ENCODE measurements around the gene C1orf167.

The C1orf167 gene

DNA sequence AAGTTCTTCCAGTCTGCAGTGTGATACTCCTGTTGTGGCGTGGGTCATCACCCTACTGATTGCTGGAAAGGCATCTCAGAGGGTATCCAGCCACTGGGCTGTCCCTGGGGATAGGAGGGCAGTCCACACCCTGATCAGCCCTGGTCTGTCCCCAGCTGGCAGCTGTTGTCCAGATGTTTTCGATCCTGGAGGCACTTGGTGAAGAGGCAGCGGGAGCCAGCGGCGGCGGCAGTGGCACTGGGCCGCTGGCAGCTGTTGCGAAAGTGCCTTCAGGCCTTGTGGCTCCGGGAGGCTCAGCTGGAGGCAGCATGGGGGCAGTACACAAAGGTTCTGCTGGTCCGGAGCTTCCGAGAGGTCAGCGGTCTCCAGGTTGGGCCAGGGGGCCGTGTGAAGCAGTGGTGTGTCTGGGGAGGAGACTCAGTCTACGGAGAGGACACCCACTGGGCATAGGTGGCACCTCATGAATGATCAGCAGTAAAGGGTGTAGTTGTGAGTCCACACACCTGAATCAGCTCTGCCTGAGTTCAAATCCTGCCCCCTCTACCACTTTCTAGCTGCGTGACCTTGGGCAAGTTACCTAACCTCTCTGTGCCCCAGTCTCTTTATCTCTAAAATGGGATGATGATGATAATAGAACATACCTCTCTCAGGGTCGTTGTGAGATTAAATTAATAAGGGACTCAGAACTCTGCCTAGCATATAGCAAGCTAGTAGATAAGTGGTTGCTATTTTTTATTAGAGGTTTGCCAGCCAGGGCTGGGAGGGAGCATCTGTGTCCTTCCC is 6.1 kb downstream of the C1orf167 start:
- Histone ChIP-seq H3K4me3 (ENCODE audit: low read length) (no peak overlapping the region), H3K9me3 (ENCODE audit: insufficient read depth, low read depth, low read length) (no peaks in the 10 kb centered on the region), H3K9ac (ENCODE audit: low read depth, low read length) (no peak overlapping the region), H3K27ac (ENCODE audit: low read depth, low read length) (no peak overlapping the region), H3K4me1 (ENCODE audit: insufficient read depth, low read length) (no peaks in the 10 kb centered on the region), H3K27me3 (ENCODE audit: insufficient read depth, low read length) (no peaks in the 10 kb centered on the region; the same call in none of the 2 replicates), H3K36me3 (ENCODE audit: insufficient read depth, low read length) (no peaks in the 10 kb centered on the region)
- 81% methylated on average over 16 of the region's 16 CpGs for WGBS

DNA sequence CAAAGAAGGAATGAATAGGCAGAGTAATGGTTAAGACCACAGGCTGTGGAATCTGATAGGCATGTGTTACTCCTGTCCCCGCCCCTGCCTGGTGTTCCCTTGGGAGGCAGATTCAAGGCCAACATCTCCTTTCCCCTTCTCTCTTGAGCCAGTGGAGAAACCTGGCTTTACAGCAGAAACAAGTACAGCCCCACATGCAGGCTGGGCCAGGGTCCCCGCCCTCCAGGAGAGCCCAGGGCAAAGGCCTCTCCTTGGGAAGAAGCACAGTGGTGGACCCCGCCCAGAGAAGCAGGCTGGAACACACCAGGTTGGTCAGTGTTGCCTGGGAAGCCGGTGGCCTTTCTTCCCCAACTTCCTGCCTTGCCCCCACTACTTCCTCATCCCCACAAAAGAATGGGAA is 6.8 kb downstream of the C1orf167 start:
- Histone ChIP-seq H3K4me3 (ENCODE audit: low read length) (no peak overlapping the region), H3K9me3 (ENCODE audit: insufficient read depth, low read depth, low read length) (no peaks in the 10 kb centered on the region), H3K36me3 (ENCODE audit: insufficient read depth, low read length) (no peaks in the 10 kb centered on the region), H3K27me3 (ENCODE audit: insufficient read depth, low read length) (no peaks in the 10 kb centered on the region; the same call in none of the 2 replicates), H3K4me1 (ENCODE audit: insufficient read depth, low read length) (no peaks in the 10 kb centered on the region), H3K9ac (ENCODE audit: low read depth, low read length) (no peak overlapping the region), H3K27ac (ENCODE audit: low read depth, low read length) (no peak overlapping the region)
- 78% methylated on average over 4 of the region's 4 CpGs for WGBS

DNA sequence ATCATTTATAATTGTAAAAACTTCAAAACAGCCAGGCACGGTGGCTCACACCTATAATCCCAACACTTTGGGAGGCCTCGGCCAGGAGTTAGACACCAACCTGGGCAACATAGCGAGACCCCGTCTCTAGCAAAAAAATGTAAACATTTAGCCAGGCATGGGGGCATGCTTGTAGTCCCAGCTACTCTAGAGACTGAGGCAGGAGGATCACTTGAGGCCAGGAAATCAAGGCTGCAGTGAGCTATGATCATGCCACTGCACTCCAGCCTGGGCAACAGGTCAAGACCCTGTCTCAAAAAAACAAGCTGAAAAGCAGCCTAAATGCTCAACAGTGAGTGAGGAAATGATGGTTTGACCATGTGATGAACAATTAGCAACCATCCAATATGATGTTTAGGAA is 7.3 kb downstream of the C1orf167 start:
- Histone ChIP-seq H3K27ac (ENCODE audit: low read depth, low read length) (no peak overlapping the region), H3K36me3 (ENCODE audit: insufficient read depth, low read length) (no peaks in the 10 kb centered on the region), H3K4me1 (ENCODE audit: insufficient read depth, low read length) (no peaks in the 10 kb centered on the region), H3K4me3 (ENCODE audit: low read length) (no peak overlapping the region), H3K27me3 (ENCODE audit: insufficient read depth, low read length) (no peaks in the 10 kb centered on the region; the same call in 1 of the 2 replicates), H3K9ac (ENCODE audit: low read depth, low read length) (no peak overlapping the region), H3K9me3 (ENCODE audit: insufficient read depth, low read depth, low read length) (no peaks in the 10 kb centered on the region)
- WGBS = 91% methylated on average over 4 of the region's 4 CpGs

DNA sequence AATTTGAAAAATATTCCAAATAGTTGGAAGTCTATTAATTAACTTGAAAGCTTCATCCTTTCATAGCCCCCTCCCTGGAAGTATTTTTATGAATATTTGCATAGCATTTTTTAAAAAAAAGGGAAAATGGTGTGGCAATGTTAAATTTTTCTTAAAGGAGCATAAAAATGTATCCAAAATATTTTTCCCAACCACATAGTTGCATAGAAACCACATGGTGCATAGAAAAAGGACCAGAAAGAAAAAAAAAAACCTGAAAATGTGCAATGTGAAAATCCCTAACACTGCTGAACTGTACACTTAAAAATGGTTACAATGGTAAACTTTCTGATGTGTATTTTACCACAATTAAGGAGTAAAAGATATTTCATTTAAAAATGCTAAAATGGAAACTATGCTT is 8.0 kb downstream of the C1orf167 start:
- Histone ChIP-seq H3K4me1 (ENCODE audit: insufficient read depth, low read length) (no peaks in the 10 kb centered on the region), H3K4me3 (ENCODE audit: low read length) (no peak overlapping the region), H3K27ac (ENCODE audit: low read depth, low read length) (no peak overlapping the region), H3K27me3 (ENCODE audit: insufficient read depth, low read length) (no peaks in the 10 kb centered on the region; the same call in 1 of the 2 replicates), H3K9ac (ENCODE audit: low read depth, low read length) (no peak overlapping the region), H3K9me3 (ENCODE audit: insufficient read depth, low read depth, low read length) (no peaks in the 10 kb centered on the region), H3K36me3 (ENCODE audit: insufficient read depth, low read length) (no peaks in the 10 kb centered on the region)

DNA sequence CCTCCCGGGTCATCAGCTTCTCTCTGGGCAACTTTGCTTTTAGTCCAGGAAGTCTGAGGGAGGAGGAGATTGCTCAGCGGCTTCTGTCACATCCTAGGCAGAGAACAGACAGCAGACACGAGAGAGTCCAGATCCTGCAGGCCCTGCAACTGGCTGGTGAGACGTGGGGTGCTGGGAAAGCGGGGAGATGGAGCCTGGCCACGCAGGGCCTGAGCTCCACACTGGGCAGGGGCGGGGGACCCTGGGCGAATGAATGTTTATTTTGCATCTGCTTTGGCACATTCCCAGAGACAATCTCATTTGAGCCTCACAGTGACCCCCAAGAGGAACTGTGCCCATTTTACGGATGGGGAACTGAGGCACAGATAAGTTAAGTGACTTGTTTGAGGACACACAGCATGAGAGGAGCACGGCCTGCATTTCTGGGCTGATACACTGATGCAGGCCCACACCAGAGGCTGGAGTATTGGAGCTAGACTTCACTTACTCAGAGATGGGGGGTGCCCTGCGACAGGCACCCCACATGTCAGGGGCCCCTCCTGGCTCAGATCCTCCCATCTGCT is 9.6 kb downstream of the C1orf167 start:
- Histone ChIP-seq H3K4me1 (ENCODE audit: insufficient read depth, low read length) (no peaks in the 10 kb centered on the region), H3K27ac (ENCODE audit: low read depth, low read length) (no peak overlapping the region), H3K9me3 (ENCODE audit: insufficient read depth, low read depth, low read length) (no peaks in the 10 kb centered on the region), H3K27me3 (ENCODE audit: insufficient read depth, low read length) (no peaks in the 10 kb centered on the region; the same call in 1 of the 2 replicates), H3K4me3 (ENCODE audit: low read length) (no peak overlapping the region), H3K36me3 (ENCODE audit: insufficient read depth, low read length) (no peaks in the 10 kb centered on the region), H3K9ac (ENCODE audit: low read depth, low read length) (no peak overlapping the region)
- 81% methylated on average over 11 of the region's 11 CpGs for WGBS

DNA sequence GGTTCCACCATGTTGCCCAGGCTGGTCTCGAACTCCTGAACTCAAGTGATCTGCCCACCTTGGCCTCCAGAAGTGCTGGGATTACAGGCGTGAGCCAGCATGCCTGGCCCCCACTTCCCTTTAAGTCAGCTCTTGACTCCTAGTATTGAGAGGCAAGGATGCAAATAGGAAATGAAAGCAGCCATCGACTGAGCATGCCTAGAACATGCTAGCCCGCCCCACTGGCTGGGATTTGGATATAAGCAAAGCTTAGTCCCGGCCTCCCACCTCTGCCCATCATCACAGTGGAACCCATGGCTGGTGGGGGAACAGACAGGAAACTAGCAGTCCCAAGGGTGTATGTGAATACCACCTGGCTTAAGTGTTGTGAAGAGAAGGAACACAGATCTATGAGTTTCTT is 10.5 kb downstream of the C1orf167 start:
- H3K9ac ChIP-seq (ENCODE audit: low read depth, low read length) = no peak overlapping the region
- no peak overlapping the region for H3K27ac ChIP-seq (ENCODE audit: low read depth, low read length)
- H3K4me1 ChIP-seq (ENCODE audit: insufficient read depth, low read length) = no peaks in the 10 kb centered on the region
- no peaks in the 10 kb centered on the region for H3K36me3 ChIP-seq (ENCODE audit: insufficient read depth, low read length)
- H3K9me3 ChIP-seq (ENCODE audit: insufficient read depth, low read depth, low read length) = no peaks in the 10 kb centered on the region
- 90% methylated on average over 5 of the region's 5 CpGs for WGBS
- no peak overlapping the region for H3K4me3 ChIP-seq (ENCODE audit: low read length)
- no peaks in the 10 kb centered on the region for H3K27me3 ChIP-seq (ENCODE audit: insufficient read depth, low read length)

DNA sequence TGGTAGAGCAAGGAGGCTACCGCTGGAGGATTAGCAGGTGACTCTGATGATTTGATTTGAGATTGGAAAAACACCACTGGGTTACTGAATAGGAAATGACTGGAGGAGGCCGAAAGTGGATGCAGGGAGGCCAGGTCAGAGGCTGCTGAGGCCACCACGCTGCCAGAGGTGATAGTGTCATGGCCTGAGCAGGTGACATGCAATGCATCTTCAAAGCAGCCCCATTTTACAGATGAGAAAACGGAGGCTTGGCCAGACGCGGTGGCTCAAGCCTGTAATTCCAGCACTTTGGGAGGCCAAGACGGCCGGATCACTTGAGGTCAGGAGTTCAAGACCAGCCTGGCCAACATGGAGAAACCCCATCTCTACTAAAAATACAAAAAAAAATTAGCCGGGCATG is 12.8 kb downstream of the C1orf167 start:
- no peaks in the 10 kb centered on the region for H3K4me1 ChIP-seq (ENCODE audit: insufficient read depth, low read length)
- 91% methylated on average over 9 of the region's 9 CpGs for WGBS
- H3K9ac ChIP-seq (ENCODE audit: low read depth, low read length) = no peak overlapping the region
- H3K36me3 ChIP-seq (ENCODE audit: insufficient read depth, low read length) = no peaks in the 10 kb centered on the region
- H3K4me3 ChIP-seq (ENCODE audit: low read length) = no peak overlapping the region
- no peak overlapping the region for H3K27ac ChIP-seq (ENCODE audit: low read depth, low read length)
- no peaks in the 10 kb centered on the region for H3K9me3 ChIP-seq (ENCODE audit: insufficient read depth, low read depth, low read length)
- no peaks in the 10 kb centered on the region for H3K27me3 ChIP-seq (ENCODE audit: insufficient read depth, low read length)

DNA sequence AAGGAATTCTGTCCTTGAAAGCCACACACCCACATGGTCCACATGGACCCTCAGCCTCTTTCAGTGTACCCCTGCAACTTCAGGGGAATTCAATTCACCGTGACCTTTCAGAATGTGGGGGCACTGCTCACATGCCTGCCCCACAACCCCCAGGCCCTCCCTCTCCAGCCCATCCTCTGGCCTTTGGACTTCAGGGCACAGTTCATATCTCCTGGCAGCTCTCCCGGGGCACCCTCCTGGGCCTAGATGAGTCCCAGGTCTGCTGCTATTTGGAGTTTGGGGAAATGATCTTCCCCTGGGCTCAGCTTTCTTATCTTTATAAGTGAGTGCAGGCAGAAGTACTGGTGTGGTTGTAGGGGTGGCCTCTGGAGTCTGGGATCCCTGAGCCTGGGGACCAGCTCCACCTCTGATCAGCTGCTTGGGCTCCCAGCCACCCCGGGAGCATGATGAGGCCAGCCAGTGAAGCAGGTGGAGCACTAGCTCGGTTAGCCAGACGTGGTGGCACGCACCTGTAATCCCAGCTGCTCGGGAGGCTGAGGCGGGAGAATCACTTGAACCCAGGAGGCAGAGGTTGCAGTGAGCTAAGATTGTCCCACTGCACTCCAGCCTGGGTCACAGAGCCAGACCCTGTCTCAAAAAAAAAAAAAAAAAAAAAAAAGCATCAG is 15.8 kb downstream of the C1orf167 start:
- Histone ChIP-seq H3K27me3 (ENCODE audit: insufficient read depth, low read length) (no peaks in the 10 kb centered on the region), H3K27ac (ENCODE audit: low read depth, low read length) (no peak overlapping the region), H3K4me1 (ENCODE audit: insufficient read depth, low read length) (no peaks in the 10 kb centered on the region), H3K4me3 (ENCODE audit: low read length) (no peak overlapping the region), H3K36me3 (ENCODE audit: insufficient read depth, low read length) (no peaks in the 10 kb centered on the region), H3K9me3 (ENCODE audit: insufficient read depth, low read depth, low read length) (no peaks in the 10 kb centered on the region), H3K9ac (ENCODE audit: low read depth, low read length) (no peak overlapping the region)
- 95% methylated on average over 8 of the region's 8 CpGs for WGBS

DNA sequence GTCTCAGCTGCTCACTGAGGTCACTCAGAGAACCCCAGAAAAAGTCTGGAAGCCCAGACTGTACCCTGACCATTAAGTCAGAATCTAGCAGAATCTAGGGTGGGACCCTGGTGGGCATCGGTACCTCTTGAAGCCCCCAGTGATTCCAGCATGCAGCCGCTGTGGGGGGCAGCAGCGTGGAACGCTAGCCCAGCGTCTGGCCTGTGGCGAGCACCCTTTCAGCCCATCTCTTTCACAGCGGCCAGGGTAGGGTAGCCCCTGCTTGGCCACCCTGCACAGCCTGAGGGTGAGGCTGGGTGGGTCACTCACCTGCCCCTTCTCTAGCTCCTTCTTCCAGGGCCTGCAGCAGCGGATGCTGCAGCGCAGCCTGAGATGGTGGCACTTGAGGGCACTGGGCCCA is 16.3 kb downstream of the C1orf167 start:
- no peak overlapping the region for H3K9ac ChIP-seq (ENCODE audit: low read depth, low read length)
- no peak overlapping the region for H3K27ac ChIP-seq (ENCODE audit: low read depth, low read length)
- 96% methylated on average over 9 of the region's 9 CpGs for WGBS

DNA sequence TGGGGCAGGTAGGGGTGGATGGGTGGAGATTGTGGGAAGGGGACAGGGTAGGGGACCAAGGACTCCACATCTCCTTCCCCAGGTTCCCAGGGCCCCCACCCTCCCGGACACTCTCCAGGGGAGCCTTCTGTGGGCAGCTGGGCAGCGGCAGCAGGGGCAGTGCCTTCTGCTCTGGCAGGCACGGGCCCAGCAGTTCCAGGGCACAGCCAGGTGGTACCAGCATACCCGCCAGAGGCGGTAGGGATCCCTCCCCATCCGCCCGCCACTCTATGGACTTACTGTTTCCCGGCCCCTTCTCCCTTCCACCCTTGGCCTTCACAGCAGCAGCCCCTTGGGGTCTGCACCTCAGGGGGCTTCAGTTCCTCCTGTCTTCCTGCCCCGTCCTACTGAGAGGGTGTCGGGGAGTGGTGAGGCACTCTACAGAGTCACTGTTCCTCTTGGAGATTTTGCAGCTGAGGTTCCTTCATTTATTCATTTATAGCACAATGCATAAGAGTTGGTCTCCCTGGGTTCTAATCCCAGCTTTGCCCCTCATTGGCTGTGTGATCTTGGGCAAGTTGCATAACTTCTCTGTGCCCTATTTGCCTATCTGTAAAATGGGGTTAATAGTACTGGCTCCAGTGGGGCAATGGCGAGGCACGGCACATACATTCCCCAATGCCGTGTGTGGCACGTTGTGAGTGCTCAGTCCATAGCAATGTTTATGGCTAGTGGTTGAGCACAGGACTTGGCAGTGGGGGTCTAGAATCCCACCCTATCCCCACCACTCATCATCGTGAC is 17.0 kb downstream of the C1orf167 start:
- no peaks in the 10 kb centered on the region for H3K4me1 ChIP-seq (ENCODE audit: insufficient read depth, low read length)
- H3K4me3 ChIP-seq (ENCODE audit: low read length) = no peak overlapping the region
- no peaks in the 10 kb centered on the region for H3K9me3 ChIP-seq (ENCODE audit: insufficient read depth, low read depth, low read length)
- H3K27ac ChIP-seq (ENCODE audit: low read depth, low read length) = no peak overlapping the region
- WGBS = 93% methylated on average over 14 of the region's 15 CpGs
- H3K27me3 ChIP-seq (ENCODE audit: insufficient read depth, low read length) = no peaks in the 10 kb centered on the region
- H3K9ac ChIP-seq (ENCODE audit: low read depth, low read length) = no peak overlapping the region
- no peaks in the 10 kb centered on the region for H3K36me3 ChIP-seq (ENCODE audit: insufficient read depth, low read length)

More for the DNA sequence above, 16.3 kb downstream of the C1orf167 start:
- Histone ChIP-seq H3K4me3 (ENCODE audit: low read length) (no peak overlapping the region), H3K4me1 (ENCODE audit: insufficient read depth, low read length) (no peaks in the 10 kb centered on the region), H3K27me3 (ENCODE audit: insufficient read depth, low read length) (no peaks in the 10 kb centered on the region), H3K9me3 (ENCODE audit: insufficient read depth, low read depth, low read length) (no peaks in the 10 kb centered on the region), H3K36me3 (ENCODE audit: insufficient read depth, low read length) (no peaks in the 10 kb centered on the region)
